NAMALWA (cell line): ENCODE data around the gene LAMA1.

Experiments
- DNase-seq: peaks from one replicate; pipeline ENCODE4 v3.0.0-alpha.2; 2015; ENCODE audit warnings: low spot score

The LAMA1 gene

GRCh38 chr18:6983366-6983765, 134.2 kb downstream of the LAMA1 start:
- no peak for DNase-seq

GRCh38 chr18:6982398-6982797, 135.2 kb downstream of the LAMA1 start:
- no peak for DNase-seq

- DNase-seq: no peak
These were observed 137.2 kb downstream of the LAMA1 start for GRCh38 chr18:6980363-6980762.

GRCh38 chr18:6979954-6980353, 137.6 kb downstream of the LAMA1 start:
- no peak for DNase-seq

- DNase-seq: no peak
These were observed 140.7 kb downstream of the LAMA1 start for GRCh38 chr18:6976935-6977334.

GRCh38 chr18:6975084-6975483, 142.5 kb downstream of the LAMA1 start:
- DNase-seq: no peak

GRCh38 chr18:6971823-6972478, 145.6 kb downstream of the LAMA1 start:
- no peak for DNase-seq

GRCh38 chr18:6963452-6964097, 154.0 kb downstream of the LAMA1 start:
- no peak for DNase-seq

- DNase-seq: no peak
These were observed 154.8 kb downstream of the LAMA1 start for GRCh38 chr18:6962571-6963451.

GRCh38 chr18:6961331-6961730, 156.3 kb downstream of the LAMA1 start:
- DNase-seq: no peak

GRCh38 chr18:6960656-6961055, 156.9 kb downstream of the LAMA1 start:
- no peak for DNase-seq

- DNase-seq: no peak
These were observed 157.5 kb downstream of the LAMA1 start for GRCh38 chr18:6960124-6960523.

- DNase-seq: no peak
These were observed 158.5 kb downstream of the LAMA1 start for GRCh38 chr18:6959110-6959509.

GRCh38 chr18:6956999-6957398, 160.6 kb downstream of the LAMA1 start:
- no peak for DNase-seq

- no peak for DNase-seq
These were observed 161.1 kb downstream of the LAMA1 start for GRCh38 chr18:6956495-6956894.

GRCh38 chr18:6955304-6955703, 162.3 kb downstream of the LAMA1 start:
- DNase-seq: no peak

- no peak for DNase-seq
These were observed 163.1 kb downstream of the LAMA1 start for GRCh38 chr18:6954501-6954900.

- no peak for DNase-seq
These were observed 166.1 kb downstream of the LAMA1 start for GRCh38 chr18:6951336-6952090.

- DNase-seq: no peak
These were observed 167.0 kb downstream of the LAMA1 start for GRCh38 chr18:6950641-6951040.

GRCh38 chr18:6949800-6950586, 167.6 kb downstream of the LAMA1 start:
- DNase-seq: no peak

- no peak for DNase-seq
These were observed 169.1 kb downstream of the LAMA1 start for GRCh38 chr18:6948281-6949055.
